WTC11 (cell line): ENCODE results near the gene PRKCE.

Experiments used
- ARID4B ChIP-seq: sonication (generic); formaldehyde crosslinking; IDR thresholded peaks from 2 replicates; pipeline ENCODE4 v1.8.0; 2023; ENCODE audit warnings: missing genetic modification reagents, mild to moderate bottlenecking, borderline replicate concordance
- CTCF ChIP-seq: fragments of 200-600 bp; IDR thresholded peaks from 2 replicates; pipeline ENCODE4 v1.8.0; 2022; ENCODE audit warnings: antibody characterized with exemption
- ESRRA ChIP-seq: sonication (generic); formaldehyde crosslinking; IDR thresholded peaks from 2 replicates; pipeline ENCODE4 v1.8.1; 2022; ENCODE audit warnings: mild to moderate bottlenecking, missing genetic modification reagents, borderline replicate concordance
- FOXP1 ChIP-seq: sonication (generic); formaldehyde crosslinking; IDR thresholded peaks from 2 replicates; pipeline ENCODE4 v1.8.0; 2022; ENCODE audit warnings: missing genetic modification reagents, mild to moderate bottlenecking, moderate library complexity, borderline replicate concordance
- NR2C2 ChIP-seq: sonication (generic); formaldehyde crosslinking; IDR thresholded peaks from 2 replicates; pipeline ENCODE4 v1.8.0; 2022; ENCODE audit warnings: mild to moderate bottlenecking, missing genetic modification reagents
- USF1 ChIP-seq: sonication (generic); formaldehyde crosslinking; IDR thresholded peaks from 2 replicates; pipeline ENCODE4 v1.8.0; 2022; ENCODE audit warnings: mild to moderate bottlenecking, missing genetic modification reagents

- no peak for TF ChIP-seq FOXP1 (CRISPR knock-in tag)
- TF ChIP-seq USF1 = no peak
- TF ChIP-seq CTCF = no peak
- no peak for TF ChIP-seq ARID4B (CRISPR knock-in tag)
- TF ChIP-seq NR2C2 (CRISPR knock-in tag) = no peak
- no peak for TF ChIP-seq ESRRA (CRISPR knock-in tag)
Measured at GRCh38 chr2:45945302-45945717, 293.8 kb downstream of the PRKCE start.
